PC-9 (cell line): ENCODE data around the gene NLRP13. TPM values are rescaled to one million over a fixed set of nuclear protein-coding genes. Genes with fewer than 3 reads are reported as not detected.

Experiments
- BruUV-seq: library from RNA; stranded (reverse); fragments of 400-500 nt; replicated peaks from 2 replicates; lab custom pipeline; 2021; lab: Mats Ljungman, UMichigan
- CTCF ChIA-PET: fragments of 300-600 bp; sonication (Branson Sonifier 250); formaldehyde crosslinking; loops from one replicate; lab custom pipeline; 2022; ENCODE audit warnings: antibody characterized with exemption; lab: Charles Lee
- POLR2A ChIA-PET: fragments of 300-600 bp; sonication (Branson Sonifier 250); formaldehyde crosslinking; loops from one replicate; lab custom pipeline; 2022; ENCODE audit warnings: antibody characterized with exemption; ENCODE audit not compliant: unreplicated experiment; lab: Charles Lee
- DNase-seq, 2 experiments: peaks; one replicate each; pipeline versions ENCODE4 v3.0.0 to v3.0.0-alpha.2; 2015 to 2022; ENCODE audit warnings: mixed read lengths in 1 of 2
- H2AFZ ChIP-seq: fragments of 200-600 bp; sonication (generic); 2 replicates; pipeline ENCODE4 v1.8.1; 2017; ENCODE audit warnings: antibody characterized with exemption
- H3F3A ChIP-seq: fragments of 200-600 bp; sonication (generic); 2 replicates; pipeline ENCODE4 v1.8.1; 2017; ENCODE audit warnings: antibody characterized with exemption, mild to moderate bottlenecking, low read depth; ENCODE audit not compliant: insufficient read depth
- H3K27ac ChIP-seq: fragments of 200-600 bp; sonication (generic); 2 replicates; pipeline ENCODE4 v1.6.1; 2016; ENCODE audit warnings: mixed run types
- H3K27me3 ChIP-seq: fragments of 200-600 bp; sonication (generic); 2 replicates; pipeline ENCODE4 v1.6.1; 2016; ENCODE audit warnings: low read depth, mixed run types; ENCODE audit not compliant: insufficient read depth
- H3K36me3 ChIP-seq: fragments of 200-600 bp; sonication (generic); 2 replicates; pipeline ENCODE4 v1.6.1; 2016; ENCODE audit warnings: low read depth, mixed run types
- H3K4me1 ChIP-seq: fragments of 200-600 bp; sonication (generic); replicated peaks from 2 replicates; pipeline ENCODE4 v1.6.1; 2016; ENCODE audit warnings: mixed run types; ENCODE audit not compliant: insufficient read depth
- H3K4me2 ChIP-seq: fragments of 200-600 bp; sonication (generic); 2 replicates; pipeline ENCODE4 v1.6.1; 2017; ENCODE audit warnings: mixed run types
- H3K4me3 ChIP-seq: fragments of 200-600 bp; sonication (generic); 2 replicates; pipeline ENCODE4 v1.6.1; 2016; ENCODE audit warnings: mixed run types
- H3K79me2 ChIP-seq: fragments of 200-600 bp; sonication (generic); 2 replicates; pipeline ENCODE4 v1.6.1; 2017; ENCODE audit warnings: low read depth, mixed run types
- H3K9me2 ChIP-seq: fragments of 200-600 bp; sonication (generic); 2 replicates; pipeline ENCODE4 v1.8.1; 2017; ENCODE audit warnings: mild to moderate bottlenecking; ENCODE audit not compliant: insufficient read depth
- H3K9me3 ChIP-seq: fragments of 200-600 bp; sonication (generic); 2 replicates; pipeline ENCODE4 v1.8.1; 2016; ENCODE audit warnings: low read depth; ENCODE audit not compliant: insufficient read depth
- H4K20me1 ChIP-seq: fragments of 200-600 bp; sonication (generic); 2 replicates; pipeline ENCODE4 v1.8.1; 2017; ENCODE audit not compliant: insufficient read depth
- EZH2 ChIP-seq: fragments of 200-600 bp; sonication (generic); IDR thresholded peaks from 2 replicates; pipeline ENCODE4 v1.8.0; 2017; ENCODE audit warnings: antibody characterized with exemption, low read depth
- intact Hi-C: fragments of 100-400 bp; cut with micrococcal nuclease; formaldehyde crosslinking; loops from one replicate; pipeline ENCODE4 v1.10.0; 2022; ENCODE audit not compliant: unreplicated experiment
- total RNA-seq: library from RNA; stranded (reverse); gene quantifications from 2 replicates; pipeline ENCODE4 v1.2.3, GENCODE V29; 2021
- TF ChIP-seq, protein P1 (sequence below): fragments of 200-600 bp; sonication (generic); conservative IDR thresholded peaks from 2 replicates; pipeline ENCODE4 v1.6.1; 2017; ENCODE audit warnings: mixed run types, antibody characterized with exemption, mild to moderate bottlenecking, moderate library complexity

NLRP13 gene
- total RNA-seq, 1 experiment from 2014 or later: not detected

GRCh38 chr19:55962186-55962585, 30.1 kb upstream of the NLRP13 start:
- CTCF ChIA-PET: no interaction called here

DNA sequence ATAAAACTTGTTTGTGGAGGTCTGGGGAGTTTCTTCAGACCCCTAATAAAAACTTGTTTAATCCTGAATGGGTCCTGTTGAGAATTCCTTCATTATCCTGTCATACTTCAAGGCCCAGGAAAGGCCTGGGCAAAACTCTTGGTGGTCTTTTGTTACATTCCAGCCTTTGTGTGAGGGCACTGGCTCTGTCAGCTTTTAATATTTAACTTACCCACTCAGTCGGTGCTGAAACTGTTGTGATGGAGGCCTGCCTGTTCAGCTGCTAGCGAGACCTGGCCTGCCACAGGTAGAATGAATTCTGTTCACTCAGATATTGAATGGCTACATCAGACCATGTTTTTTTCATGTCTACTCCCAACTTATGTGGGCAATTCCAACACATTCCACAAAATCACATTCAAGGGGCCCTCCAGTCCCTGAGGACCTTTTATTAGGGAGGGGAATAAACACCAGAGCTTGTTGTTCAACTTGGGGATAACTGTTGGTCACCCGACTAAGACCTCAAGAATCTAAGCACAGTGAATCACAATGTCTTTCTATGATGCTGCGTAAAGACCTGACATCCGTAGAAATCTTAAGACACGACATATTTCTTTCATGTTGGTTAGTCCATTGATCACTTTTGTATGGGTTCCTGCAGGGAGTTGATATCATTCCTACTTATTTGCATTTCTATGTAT, 28.0 kb upstream of the NLRP13 start:
- no TSS peak for BruUV-seq

More at GRCh38 chr19:55962186-55962585, 30.1 kb upstream of the NLRP13 start:
- H3F3A ChIP-seq: no peaks in the 10 kb centered on the region
- intact Hi-C loops: no loop called here
- TF ChIP-seq, protein P1, sequence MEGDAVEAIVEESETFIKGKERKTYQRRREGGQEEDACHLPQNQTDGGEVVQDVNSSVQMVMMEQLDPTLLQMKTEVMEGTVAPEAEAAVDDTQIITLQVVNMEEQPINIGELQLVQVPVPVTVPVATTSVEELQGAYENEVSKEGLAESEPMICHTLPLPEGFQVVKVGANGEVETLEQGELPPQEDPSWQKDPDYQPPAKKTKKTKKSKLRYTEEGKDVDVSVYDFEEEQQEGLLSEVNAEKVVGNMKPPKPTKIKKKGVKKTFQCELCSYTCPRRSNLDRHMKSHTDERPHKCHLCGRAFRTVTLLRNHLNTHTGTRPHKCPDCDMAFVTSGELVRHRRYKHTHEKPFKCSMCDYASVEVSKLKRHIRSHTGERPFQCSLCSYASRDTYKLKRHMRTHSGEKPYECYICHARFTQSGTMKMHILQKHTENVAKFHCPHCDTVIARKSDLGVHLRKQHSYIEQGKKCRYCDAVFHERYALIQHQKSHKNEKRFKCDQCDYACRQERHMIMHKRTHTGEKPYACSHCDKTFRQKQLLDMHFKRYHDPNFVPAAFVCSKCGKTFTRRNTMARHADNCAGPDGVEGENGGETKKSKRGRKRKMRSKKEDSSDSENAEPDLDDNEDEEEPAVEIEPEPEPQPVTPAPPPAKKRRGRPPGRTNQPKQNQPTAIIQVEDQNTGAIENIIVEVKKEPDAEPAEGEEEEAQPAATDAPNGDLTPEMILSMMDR: no peak
- TF ChIP-seq EZH2: no peak
- no peaks in the 10 kb centered on the region; the same call in 1 of the 2 replicates for H3K9me3 ChIP-seq
- H3K36me3 ChIP-seq: no peaks in the 10 kb centered on the region
- H3K79me2 ChIP-seq: no peaks in the 10 kb centered on the region
- DNase-seq: no peak
- no peak overlapping the region for H3K27ac ChIP-seq
- peaks cover 72% of the 10 kb centered on the region for H3K27me3 ChIP-seq
- POLR2A ChIA-PET: no interaction called here
- H2AFZ ChIP-seq: no peak overlapping the region
- no TSS peak for BruUV-seq
- no peaks in the 10 kb centered on the region for H3K9me2 ChIP-seq
- no peaks in the 10 kb centered on the region for H4K20me1 ChIP-seq
- H3K4me3 ChIP-seq: no peak overlapping the region
- H3K4me1 ChIP-seq: no peaks in the 10 kb centered on the region; the same call in 1 of the 2 replicates
- H3K4me2 ChIP-seq: no peak overlapping the region

GRCh38 chr19:55958356-55958755, 26.2 kb upstream of the NLRP13 start:
- Histone ChIP-seq H3K4me2 (no peak overlapping the region), H3K79me2 (no peaks in the 10 kb centered on the region), H2AFZ (no peak overlapping the region), H3K36me3 (no peaks in the 10 kb centered on the region), H3K4me1 (no peaks in the 10 kb centered on the region; the same call in 1 of the 2 replicates), H3K27me3 (peaks cover 84% of the 10 kb centered on the region), H3K9me3 (no peaks in the 10 kb centered on the region; the same call in 1 of the 2 replicates), H4K20me1 (no peaks in the 10 kb centered on the region), H3F3A (no peaks in the 10 kb centered on the region), H3K9me2 (no peaks in the 10 kb centered on the region), H3K27ac (no peak overlapping the region), H3K4me3 (no peak overlapping the region)
- TF ChIP-seq, protein P1: no peak
- TF ChIP-seq EZH2: no peak
- BruUV-seq: no TSS peak
- ChIA-PET CTCF (no interaction called here), POLR2A (no interaction called here)
- intact Hi-C loops: no loop called here
- peak in 1 of 2 experiments; percentile 61 for DNase-seq

More for the DNA sequence above, 28.0 kb upstream of the NLRP13 start:
- H2AFZ ChIP-seq: no peak overlapping the region
- H3F3A ChIP-seq: no peaks in the 10 kb centered on the region
- no peak overlapping the region for H3K4me2 ChIP-seq
- intact Hi-C loops: no loop called here
- no peaks in the 10 kb centered on the region; the same call in 1 of the 2 replicates for H3K9me3 ChIP-seq
- no peaks in the 10 kb centered on the region for H3K36me3 ChIP-seq
- ChIA-PET CTCF (no interaction called here), POLR2A (no interaction called here)
- no peak for DNase-seq
- no peak overlapping the region for H3K4me3 ChIP-seq
- H3K79me2 ChIP-seq: no peaks in the 10 kb centered on the region
- peaks cover 83% of the 10 kb centered on the region for H3K27me3 ChIP-seq
- H4K20me1 ChIP-seq: no peaks in the 10 kb centered on the region
- H3K4me1 ChIP-seq: no peaks in the 10 kb centered on the region; the same call in 1 of the 2 replicates
- no peak overlapping the region for H3K27ac ChIP-seq
- TF ChIP-seq, protein P1: no peak
- TF ChIP-seq EZH2: no peak
- no peaks in the 10 kb centered on the region for H3K9me2 ChIP-seq
